H1 (cell line): ENCODE measurements around the gene DENND4A. TPM values are rescaled to one million over a fixed set of nuclear protein-coding genes. Genes with fewer than 3 reads are reported as not detected.

Source experiments
- BCL11A ChIP-seq, 2 experiments: IDR thresholded peaks; one replicate each; pipeline ENCODE4 v1.6.1; 2011; ENCODE audit warnings: low read depth in 2 of 2, low read length in 2 of 2, mild to moderate bottlenecking in 2 of 2
- CBX5 ChIP-seq: fragments of 300-800, 300-1000 bp; sonication (generic); IDR thresholded peaks from 2 replicates; pipeline ENCODE4 v1.7.1; 2016; ENCODE audit warnings: antibody characterized with exemption, low read length, low read depth
- CBX8 ChIP-seq: fragments of 300-800, 300-1000 bp; sonication (generic); IDR thresholded peaks from 2 replicates; pipeline ENCODE4 v1.7.1; 2016; ENCODE audit warnings: low read depth, low read length, borderline replicate concordance
- CEBPB ChIP-seq: IDR thresholded peaks from 2 replicates; pipeline ENCODE4 v1.6.1; 2012; ENCODE audit warnings: low read depth, low read length
- CHD1 ChIP-seq: IDR thresholded peaks from 2 replicates; pipeline ENCODE4 v1.6.1; 2012; ENCODE audit warnings: low read depth, low read length, improper control_type of control experiment
- CHD2 ChIP-seq: IDR thresholded peaks from 2 replicates; pipeline ENCODE4 v1.6.1; 2012; ENCODE audit warnings: low read length, improper control_type of control experiment
- EGR1 ChIP-seq: IDR thresholded peaks from 2 replicates; pipeline ENCODE4 v1.6.1; 2011; ENCODE audit warnings: low read depth, low read length, borderline replicate concordance
- EZH2 ChIP-seq: fragments of 200-600 bp; sonication (generic); IDR thresholded peaks from 2 replicates; pipeline ENCODE4 v1.7.1; 2012; ENCODE audit warnings: low read depth, mild to moderate bottlenecking, moderate library complexity, low read length, inconsistent platforms; ENCODE audit not compliant: severe bottlenecking
- FOSL1 ChIP-seq: IDR thresholded peaks from 2 replicates; pipeline ENCODE4 v1.6.1; 2011; ENCODE audit warnings: mild to moderate bottlenecking, low read depth, low read length, moderate library complexity; ENCODE audit not compliant: insufficient read depth
- GTF2F1 ChIP-seq: IDR thresholded peaks from 2 replicates; pipeline ENCODE4 v1.6.1; 2012; ENCODE audit warnings: low read depth, low read length, improper control_type of control experiment, borderline replicate concordance
- HDAC6 ChIP-seq: IDR thresholded peaks from one replicate; pipeline ENCODE4 v1.7.1; 2012; ENCODE audit warnings: low read depth, mild to moderate bottlenecking, inconsistent platforms, low read length, moderate library complexity
- JUND ChIP-seq: IDR thresholded peaks from 2 replicates; pipeline ENCODE4 v1.6.1; 2011; ENCODE audit warnings: mild to moderate bottlenecking, improper control_type of control experiment, low read length
- KDM5A ChIP-seq: fragments of 200-600 bp; IDR thresholded peaks from 2 replicates; pipeline ENCODE4 v1.7.1; 2012; ENCODE audit warnings: mild to moderate bottlenecking, low read length, inconsistent platforms, mixed read lengths
- MAFK ChIP-seq: IDR thresholded peaks from 2 replicates; pipeline ENCODE4 v1.6.1; 2012; ENCODE audit warnings: low read depth, mild to moderate bottlenecking, improper control_type of control experiment, low read length
- POU5F1 ChIP-seq: IDR thresholded peaks from 2 replicates; pipeline ENCODE4 v1.6.1; 2011; ENCODE audit warnings: low read depth, mild to moderate bottlenecking, low read length, moderate library complexity
- RAD21 ChIP-seq, 2 experiments: IDR thresholded peaks in 1 of 2; conservative IDR thresholded peaks in 1 of 2; 2 replicates each; pipeline ENCODE4 v1.6.1; 2011; ENCODE audit warnings: low read depth in 2 of 2, low read length in 2 of 2, improper control_type of control experiment in 1 of 2, inconsistent platforms in 1 of 2, mild to moderate bottlenecking in 1 of 2, moderate library complexity in 1 of 2
- RFX5 ChIP-seq: IDR thresholded peaks from 2 replicates; pipeline ENCODE4 v1.6.1; 2011; ENCODE audit warnings: low read depth, low read length, improper control_type of control experiment, borderline replicate concordance
- RNF2 ChIP-seq: fragments of 200-900, 300-1000 bp; sonication (generic); IDR thresholded peaks from 2 replicates; pipeline ENCODE4 v1.7.1; 2016; ENCODE audit warnings: borderline replicate concordance, low read depth, mild to moderate bottlenecking, antibody characterized with exemption, low read length; ENCODE audit not compliant: poor library complexity, severe bottlenecking; ENCODE audit errors: missing control alignments
- RXRA ChIP-seq: IDR thresholded peaks from 2 replicates; pipeline ENCODE4 v1.6.1; 2011; ENCODE audit warnings: low read depth, mild to moderate bottlenecking, low read length, moderate library complexity; ENCODE audit not compliant: insufficient read depth
- SP1 ChIP-seq: IDR thresholded peaks from 2 replicates; pipeline ENCODE4 v1.6.1; 2011; ENCODE audit warnings: low read depth, low read length
- SP2 ChIP-seq: IDR thresholded peaks from 2 replicates; pipeline ENCODE4 v1.6.1; 2012; ENCODE audit warnings: mild to moderate bottlenecking, low read length, inconsistent platforms
- SP4 ChIP-seq: IDR thresholded peaks from 2 replicates; pipeline ENCODE4 v1.6.1; 2012; ENCODE audit warnings: low read length, inconsistent platforms
- SUZ12 ChIP-seq: fragments of 200-600 bp; sonication (generic); IDR thresholded peaks from 2 replicates; pipeline ENCODE4 v1.6.1; 2012; ENCODE audit warnings: mild to moderate bottlenecking, inconsistent platforms, low read length, moderate library complexity, mixed read lengths
- TAF7 ChIP-seq: optimal IDR thresholded peaks from 2 replicates; pipeline ENCODE3; 2011; ENCODE audit warnings: low read depth, mild to moderate bottlenecking, inconsistent platforms, low read length, moderate library complexity, borderline replicate concordance
- TCF12 ChIP-seq: IDR thresholded peaks from 2 replicates; pipeline ENCODE4 v1.6.1; 2011; ENCODE audit warnings: low read depth, mild to moderate bottlenecking, low read length
- polyA plus RNA-seq, 7 experiments: library from polyadenylated mRNA; depleted of rRNA in 3 of 7; stranded (reverse) in 5 of 7; unstranded in 2 of 7; fragments of >200 nt in 5 of 7; fragments of 200-250 nt in 2 of 7; gene quantifications; 1 replicate in 5 of 7; 2 replicates in 1 of 7; 4 replicates in 1 of 7; pipeline versions ENCODE4 v1.2.1 to v1.2.3, GENCODE V29; 2011 to 2013; ENCODE audit warnings: missing spikeins in 2 of 7, mixed read lengths in 2 of 7
- total RNA-seq: library from RNA; stranded (reverse); fragmentation: NEBNext Ultra II Directional; extraction: Animal tissue kit (Norgen Biotek cat#: 25700); gene quantifications from 2 replicates; pipeline ENCODE4 v1.2.1, GENCODE V29; 2021

DENND4A gene
- total and polyA plus RNA-seq, 2 of the 8 experiments (the other 6 are each of a cell fraction or from before 2014, with no cell fraction given), result 1.3 to 4.7 TPM

- TF ChIP-seq CHD2 (peak; percentile 30; the same call in 1 of the 2 replicates), TAF7 (peak; percentile 34), CBX5 (no peak), RFX5 (peak; percentile 80), BCL11A (IDR thresholded peaks at IDR 0.05; ENCODE audit: low read depth in 2 of 2, low read length in 2 of 2) (no peak), MAFK (no peak), EZH2 (no peak), RAD21 (IDR thresholded peaks at IDR 0.05 in 1 of 2, conservative IDR thresholded peaks at IDR 0.05 in 1 of 2; ENCODE audit: low read depth in 2 of 2, low read length in 2 of 2) (no peak), FOSL1 (peak; percentile 92), SP4 (peak; percentile 62; the same call in 1 of the 2 replicates), HDAC6 (no peak), TCF12 (no peak), KDM5A (no peak), CHD1 (no peak), POU5F1 (no peak), GTF2F1 (no peak), CEBPB (0 out of 2 replicates have a peak, but pooled peaks have one; percentile 9), CBX8 (no peak), SP1 (peak; percentile 94), RXRA (no peak), JUND (no peak), EGR1 (peak; percentile 91), SP2 (no peak), SUZ12 (no peak), RNF2 (no peak)
These were observed at the start of gene DENND4A (continued) for GRCh38 chr15:65792138-65792987.
